ENCODE data around the gene SIKE1.

Gene SIKE1

DNA sequence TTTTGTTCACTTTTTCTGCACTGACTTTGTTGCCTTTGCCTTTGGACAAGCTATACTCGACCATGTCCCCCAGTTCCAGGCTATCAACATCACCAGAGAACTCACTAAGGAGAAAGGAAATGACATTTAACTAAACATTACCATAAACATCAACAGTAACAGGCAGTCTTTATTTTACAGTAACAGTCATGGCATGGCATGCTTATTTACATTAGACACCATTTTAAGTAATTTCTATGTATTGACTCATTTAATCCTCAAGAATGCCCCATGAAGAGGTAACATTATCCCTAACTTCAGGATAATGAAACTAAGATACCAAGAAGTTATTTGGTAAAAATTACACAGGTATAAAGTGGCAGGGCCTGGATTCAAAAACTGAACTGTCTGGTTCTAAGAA is 55.3 kb downstream of the SIKE1 start:
- no peak for TF ChIP-seq CTCF (IDR thresholded peaks at IDR 0.05; ENCODE audit: borderline replicate concordance, control extremely low read depth, extremely low read depth, insufficient read depth, missing control alignments)
- no peak for DNase-seq (ENCODE audit: low spot score)
- in situ Hi-C loops (cut with MboI; ENCODE audit: low sequenced_read_pairs, unreplicated experiment): no loop called here

DNA sequence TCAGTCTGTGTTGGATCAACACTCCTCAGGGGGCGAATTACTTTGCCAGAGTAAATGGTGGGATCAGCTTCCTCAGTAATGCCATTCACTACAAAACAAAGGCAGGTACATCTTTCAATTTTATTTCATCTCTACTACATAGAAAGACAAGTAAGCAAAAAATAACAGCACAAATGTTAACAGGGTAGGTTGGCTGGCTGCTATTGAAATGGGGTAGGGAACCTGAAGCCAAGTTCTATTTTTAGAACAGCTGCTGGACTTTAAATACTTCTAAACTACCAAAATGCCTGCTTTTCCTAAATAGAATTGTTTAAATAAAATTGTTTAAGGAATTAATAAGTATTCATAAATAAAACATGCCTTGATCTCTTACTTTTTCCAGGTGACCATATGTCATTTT is 56.6 kb downstream of the SIKE1 start:
- DNase-seq (ENCODE audit: low spot score): no peak
- in situ Hi-C loops (cut with MboI; ENCODE audit: low sequenced_read_pairs, unreplicated experiment): no loop called here
- no peak for TF ChIP-seq CTCF (IDR thresholded peaks at IDR 0.05; ENCODE audit: borderline replicate concordance, control extremely low read depth, extremely low read depth, insufficient read depth, missing control alignments)

GRCh38 chr1:114723457-114723856 is 57.0 kb downstream of the SIKE1 start:
- in situ Hi-C loops (cut with MboI; ENCODE audit: low sequenced_read_pairs, unreplicated experiment): no loop called here
- DNase-seq (ENCODE audit: low spot score): no peak
- TF ChIP-seq CTCF (IDR thresholded peaks at IDR 0.05; ENCODE audit: borderline replicate concordance, control extremely low read depth, extremely low read depth, insufficient read depth, missing control alignments): no peak

DNA sequence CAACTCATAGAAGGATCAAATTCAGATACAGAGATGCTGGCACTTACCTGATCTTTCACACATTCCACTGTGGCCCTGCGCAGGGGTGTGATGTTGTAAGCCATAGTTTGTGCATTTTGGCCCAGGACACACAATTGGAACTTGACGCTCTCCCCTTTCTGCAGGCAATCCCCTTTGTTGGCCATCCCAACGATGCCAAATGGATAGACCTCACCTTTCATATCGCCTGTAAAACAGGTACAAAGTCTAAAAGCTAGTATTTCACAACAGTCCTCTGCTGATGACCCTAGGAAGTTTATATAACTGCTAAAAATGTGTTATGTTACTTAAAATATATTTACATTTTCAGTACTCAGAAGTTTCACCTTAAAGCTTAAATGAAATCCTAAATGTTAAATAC is 60.0 kb downstream of the SIKE1 start:
- in situ Hi-C loops (cut with MboI; ENCODE audit: low sequenced_read_pairs, unreplicated experiment): no loop called here
- no peak for DNase-seq (ENCODE audit: low spot score)
- no peak for TF ChIP-seq CTCF (IDR thresholded peaks at IDR 0.05; ENCODE audit: borderline replicate concordance, control extremely low read depth, extremely low read depth, insufficient read depth, missing control alignments)

Data from GM13976 (cell line).